Activated CD4-positive, CD25-positive, alpha-beta regulatory T cell (primary cell): Measurements from ENCODE around the gene CABLES2.

Experiments used
- DNase-seq, 4 experiments: peaks; one replicate each; lab custom pipeline; 2025; lab: John Stamatoyannopoulos, UW

The CABLES2 gene

GRCh38 chr20:62359491-62360121, 47.5 kb downstream of the CABLES2 start:
- DNase-seq, result no peak

- no peak for DNase-seq
These were observed 48.0 kb downstream of the CABLES2 start for GRCh38 chr20:62359043-62359490.

GRCh38 chr20:62358171-62359042, 48.7 kb downstream of the CABLES2 start:
- no peak for DNase-seq

- no peak for DNase-seq
These were observed 49.4 kb downstream of the CABLES2 start for GRCh38 chr20:62357681-62358080.

- DNase-seq, result no peak
These were observed 49.9 kb downstream of the CABLES2 start for GRCh38 chr20:62357187-62357667.

- DNase-seq, result no peak
These were observed 50.4 kb downstream of the CABLES2 start for GRCh38 chr20:62356589-62357186.

- DNase-seq, result no peak
These were observed 51.1 kb downstream of the CABLES2 start for GRCh38 chr20:62355878-62356588.

GRCh38 chr20:62355516-62355877, 51.6 kb downstream of the CABLES2 start:
- no peak for DNase-seq

GRCh38 chr20:62354811-62355341, 52.2 kb downstream of the CABLES2 start:
- DNase-seq, result no peak

- DNase-seq, result no peak
These were observed 52.9 kb downstream of the CABLES2 start for GRCh38 chr20:62354031-62354808.

- no peak for DNase-seq
These were observed 53.6 kb downstream of the CABLES2 start for GRCh38 chr20:62353289-62354030.

GRCh38 chr20:62352402-62353288, 54.4 kb downstream of the CABLES2 start:
- no peak for DNase-seq

GRCh38 chr20:62351469-62352401, 55.4 kb downstream of the CABLES2 start:
- DNase-seq, result no peak

- no peak for DNase-seq
These were observed 56.3 kb downstream of the CABLES2 start for GRCh38 chr20:62350629-62351422.

GRCh38 chr20:62350098-62350628, 56.9 kb downstream of the CABLES2 start:
- DNase-seq, result no peak

GRCh38 chr20:62349556-62350097, 57.5 kb downstream of the CABLES2 start:
- no peak for DNase-seq

GRCh38 chr20:62348604-62349003, 58.5 kb downstream of the CABLES2 start:
- DNase-seq, result no peak
